Muscle layer of duodenum (tissue), 2 donors: ENCODE measurements around the gene EYS.

Source experiments
- H3K27ac ChIP-seq: one replicate; pipeline ENCODE4 v1.7.0; 2013; ENCODE audit warnings: mild to moderate bottlenecking, low read length
- H3K27me3 ChIP-seq: one replicate; pipeline ENCODE4 v1.7.0; 2013; ENCODE audit warnings: low read depth, mild to moderate bottlenecking, control low read depth, low read length
- H3K36me3 ChIP-seq, 2 donors: one replicate each; pipeline ENCODE4 v1.7.0; 2013; ENCODE audit warnings: low read length in 2 of 2, control low read depth in 1 of 2, mild to moderate bottlenecking in 1 of 2; ENCODE audit not compliant: insufficient read depth in 2 of 2, control insufficient read depth in 1 of 2
- H3K4me1 ChIP-seq, 2 donors: one replicate each; pipeline ENCODE4 v1.7.0; 2013; ENCODE audit warnings: low read length in 2 of 2, mild to moderate bottlenecking in 2 of 2, control low read depth in 1 of 2, moderate library complexity in 1 of 2; ENCODE audit not compliant: insufficient read depth in 2 of 2, control insufficient read depth in 1 of 2
- H3K4me3 ChIP-seq, 2 donors: one replicate each; pipeline ENCODE4 v1.7.0; 2013; ENCODE audit warnings: low read length in 2 of 2, low read depth in 1 of 2, mild to moderate bottlenecking in 1 of 2
- H3K9me3 ChIP-seq, 2 donors: one replicate each; pipeline ENCODE4 v1.7.0; 2013; ENCODE audit warnings: low read length in 2 of 2, control low read depth in 1 of 2, mild to moderate bottlenecking in 1 of 2; ENCODE audit not compliant: control insufficient read depth in 1 of 2
- donor health status: healthy.

The EYS gene

DNA sequence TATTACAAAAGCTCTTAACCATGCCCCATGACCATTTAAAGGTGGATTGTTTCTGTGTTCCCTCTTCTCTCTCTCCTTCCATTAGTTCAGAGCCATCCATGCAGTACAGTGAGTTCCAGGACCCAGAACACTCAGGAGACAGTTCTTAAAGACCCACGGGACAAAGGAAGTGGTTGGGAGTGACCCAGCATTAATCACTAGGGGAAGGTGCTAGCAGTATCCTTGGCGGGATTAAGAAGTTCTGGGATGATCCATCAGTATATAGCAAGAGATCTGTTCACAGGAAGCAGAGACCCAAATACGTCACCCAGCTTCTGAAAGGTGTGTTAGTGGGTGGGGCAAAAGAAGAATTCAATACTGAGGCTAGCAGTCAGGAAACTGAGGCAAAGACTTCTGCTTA lies 1917.3 kb downstream of the EYS start:
- no peaks in the 10 kb centered on the region for H3K36me3 ChIP-seq
- H3K27me3 ChIP-seq: no peaks in the 10 kb centered on the region
- no peaks in the 10 kb centered on the region for H3K9me3 ChIP-seq
- no peaks in the 10 kb centered on the region for H3K4me1 ChIP-seq
- H3K4me3 ChIP-seq: no peak overlapping the region
- H3K27ac ChIP-seq: no peak overlapping the region

GRCh38 chr6:63788569-63788968 lies 1918.5 kb downstream of the EYS start:
- Histone ChIP-seq H3K4me3 (no peak overlapping the region), H3K4me1 (no peaks in the 10 kb centered on the region), H3K27me3 (no peaks in the 10 kb centered on the region), H3K36me3 (no peaks in the 10 kb centered on the region), H3K9me3 (no peaks in the 10 kb centered on the region), H3K27ac (no peak overlapping the region)

DNA sequence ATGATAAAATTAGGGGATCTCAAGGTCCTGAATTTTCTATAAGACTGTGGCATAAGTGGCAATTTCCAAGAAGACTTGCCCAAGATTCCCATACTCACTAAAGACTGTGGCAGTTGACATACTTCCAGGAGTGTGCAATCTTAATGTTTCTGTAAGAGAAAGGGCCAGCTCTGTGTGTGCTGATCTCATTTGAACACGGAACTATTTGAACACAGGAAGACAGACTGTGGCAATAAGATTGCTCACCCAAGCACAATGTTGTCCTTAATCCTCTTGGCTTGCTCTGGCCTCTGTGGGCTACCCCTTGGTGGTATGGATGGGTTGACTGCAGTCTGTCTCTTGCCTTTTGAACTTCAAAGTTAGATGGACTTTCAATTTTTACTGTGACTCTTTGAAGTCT lies 1920.0 kb downstream of the EYS start:
- Histone ChIP-seq H3K27me3 (no peaks in the 10 kb centered on the region), H3K36me3 (no peaks in the 10 kb centered on the region), H3K4me3 (no peak overlapping the region), H3K9me3 (no peaks in the 10 kb centered on the region), H3K27ac (no peak overlapping the region), H3K4me1 (no peaks in the 10 kb centered on the region)

- H3K36me3 ChIP-seq: no peaks in the 10 kb centered on the region
- H3K9me3 ChIP-seq: no peaks in the 10 kb centered on the region
- H3K27me3 ChIP-seq: no peaks in the 10 kb centered on the region
- no peaks in the 10 kb centered on the region for H3K4me1 ChIP-seq
- no peak overlapping the region for H3K27ac ChIP-seq
- H3K4me3 ChIP-seq: no peak overlapping the region
Measured at GRCh38 chr6:63785006-63785405, 1922.0 kb downstream of the EYS start.

DNA sequence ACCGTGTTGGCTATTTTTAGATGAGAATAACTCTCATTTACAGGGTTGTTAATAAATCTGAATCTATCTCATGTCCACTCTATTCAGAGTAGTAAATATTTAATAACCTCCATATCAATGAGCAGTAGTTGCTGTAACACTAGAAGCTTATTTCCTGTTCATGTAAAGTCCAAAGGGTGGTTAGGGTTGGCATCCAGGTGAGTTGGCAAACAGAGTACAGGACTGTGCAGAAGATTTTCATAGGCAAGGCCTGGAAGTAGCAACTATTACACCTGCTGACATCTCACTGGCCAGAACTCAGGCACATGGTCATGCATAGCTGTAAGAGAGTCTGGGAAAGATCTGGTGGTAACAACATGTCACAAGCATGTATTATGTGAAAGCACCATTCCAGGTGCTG lies 1923.9 kb downstream of the EYS start:
- Histone ChIP-seq H3K4me1 (no peaks in the 10 kb centered on the region), H3K4me3 (peak overlapping the region in 1 of 2 donors; percentile 1), H3K9me3 (no peaks in the 10 kb centered on the region), H3K27me3 (no peaks in the 10 kb centered on the region), H3K27ac (no peak overlapping the region), H3K36me3 (no peaks in the 10 kb centered on the region)

GRCh38 chr6:63774961-63775360 lies 1932.1 kb downstream of the EYS start:
- no peak overlapping the region for H3K27ac ChIP-seq
- H3K4me3 ChIP-seq: no peak overlapping the region
- H3K27me3 ChIP-seq: no peaks in the 10 kb centered on the region

GRCh38 chr6:63773200-63773599 lies 1933.8 kb downstream of the EYS start:
- no peak overlapping the region for H3K4me3 ChIP-seq
- H3K4me1 ChIP-seq: no peaks in the 10 kb centered on the region
- no peaks in the 10 kb centered on the region for H3K36me3 ChIP-seq
- H3K27me3 ChIP-seq: no peaks in the 10 kb centered on the region
- H3K9me3 ChIP-seq: no peaks in the 10 kb centered on the region
- no peak overlapping the region for H3K27ac ChIP-seq

More at GRCh38 chr6:63774961-63775360, 1932.1 kb downstream of the EYS start:
- H3K36me3 ChIP-seq: no peaks in the 10 kb centered on the region
- no peaks in the 10 kb centered on the region for H3K4me1 ChIP-seq
- H3K9me3 ChIP-seq: no peaks in the 10 kb centered on the region

DNA sequence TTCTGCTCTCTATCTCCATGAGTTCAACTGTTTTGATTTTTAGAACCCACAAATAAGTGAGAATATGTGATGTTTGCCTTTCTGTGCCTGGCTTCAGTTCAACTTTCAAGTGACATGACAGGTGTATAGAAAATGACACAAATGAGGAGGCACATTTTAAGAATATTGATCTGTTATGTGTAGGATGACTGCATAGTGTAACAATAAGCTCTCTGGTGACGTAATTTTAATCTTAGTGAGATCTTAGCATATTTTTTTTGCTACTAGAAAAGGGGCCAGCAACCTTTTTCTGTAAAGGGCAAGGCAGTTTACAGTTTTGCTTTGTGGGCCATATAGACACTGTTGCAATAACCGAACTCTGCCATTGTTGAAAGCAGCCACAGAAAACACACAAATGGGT lies 1941.2 kb downstream of the EYS start:
- Histone ChIP-seq H3K4me3 (no peak overlapping the region), H3K36me3 (no peaks in the 10 kb centered on the region), H3K27ac (no peak overlapping the region), H3K27me3 (no peaks in the 10 kb centered on the region), H3K9me3 (peaks cover 0 to 5% of the 10 kb centered on the region in 2 donors), H3K4me1 (no peaks in the 10 kb centered on the region)

DNA sequence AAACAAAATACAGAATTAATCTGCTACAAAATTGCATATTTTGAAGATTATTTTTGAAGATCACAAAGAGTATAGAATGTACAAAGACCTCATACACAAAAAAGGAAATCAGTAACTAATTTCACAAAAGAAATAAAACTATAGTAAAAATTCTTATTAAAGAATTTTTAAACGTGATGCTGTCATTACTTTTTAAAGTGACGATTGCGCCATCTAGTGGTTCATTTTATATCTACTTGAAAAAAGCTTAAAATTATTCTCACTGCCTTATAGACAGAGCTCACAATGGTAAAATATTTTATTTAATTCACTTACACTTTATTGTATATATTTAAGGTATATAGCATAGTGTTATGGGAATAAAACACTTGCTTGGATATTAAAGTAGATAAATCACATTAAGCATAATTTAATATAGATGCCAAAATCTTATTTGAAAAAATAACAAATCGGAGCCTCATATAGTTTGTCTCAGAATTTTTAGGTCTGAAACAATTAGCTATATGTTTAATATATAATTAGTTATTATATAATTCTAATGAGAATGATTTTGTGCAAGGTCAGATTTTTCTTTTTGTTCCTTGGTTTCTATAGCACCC lies 1942.6 kb downstream of the EYS start:
- Histone ChIP-seq H3K27me3 (no peaks in the 10 kb centered on the region), H3K27ac (no peak overlapping the region), H3K4me1 (no peaks in the 10 kb centered on the region), H3K4me3 (no peak overlapping the region), H3K9me3 (peaks cover 0 to 5% of the 10 kb centered on the region in 2 donors), H3K36me3 (no peaks in the 10 kb centered on the region)

GRCh38 chr6:63760199-63760598 lies 1946.8 kb downstream of the EYS start:
- Histone ChIP-seq H3K9me3 (no peaks in the 10 kb centered on the region), H3K4me1 (no peaks in the 10 kb centered on the region), H3K36me3 (no peaks in the 10 kb centered on the region), H3K4me3 (no peak overlapping the region), H3K27me3 (no peaks in the 10 kb centered on the region), H3K27ac (no peak overlapping the region)

- no peaks in the 10 kb centered on the region for H3K4me1 ChIP-seq
- no peak overlapping the region for H3K27ac ChIP-seq
- no peaks in the 10 kb centered on the region for H3K9me3 ChIP-seq
- H3K36me3 ChIP-seq: no peaks in the 10 kb centered on the region
- no peaks in the 10 kb centered on the region for H3K27me3 ChIP-seq
- no peak overlapping the region for H3K4me3 ChIP-seq
Measured at GRCh38 chr6:63759605-63760105, 1947.4 kb downstream of the EYS start.

- Histone ChIP-seq H3K36me3 (no peaks in the 10 kb centered on the region), H3K4me3 (no peak overlapping the region), H3K27ac (no peak overlapping the region), H3K4me1 (no peaks in the 10 kb centered on the region), H3K27me3 (no peaks in the 10 kb centered on the region), H3K9me3 (no peaks in the 10 kb centered on the region)
Measured at GRCh38 chr6:63757826-63758225, 1949.2 kb downstream of the EYS start.
